WTC11 (cell line): Measurements from ENCODE around the gene F2. TPM values are rescaled to one million over a fixed set of nuclear protein-coding genes. Genes with fewer than 3 reads are reported as not detected.

Source experiments
- ATAC-seq: fragments of 200-7000 bp; cut with Tn5 transposase; 2 replicates; pipeline ENCODE4 v1.10.0; 2021; ENCODE audit warnings: mild to moderate bottlenecking, moderate library complexity
- CTCF ChIA-PET: fragments of 300-600 bp; sonication (Branson Sonifier 250); formaldehyde crosslinking; loops from one replicate; lab custom pipeline; 2021; ENCODE audit warnings: antibody characterized with exemption; lab: Charles Lee
- POLR2A ChIA-PET: fragments of 350-600 bp; sonication (Branson Sonifier 250); formaldehyde crosslinking; loops from one replicate; lab custom pipeline; 2021; ENCODE audit warnings: antibody characterized with exemption; lab: Charles Lee
- DNase-seq: peaks from one replicate; pipeline ENCODE4 v3.0.0; 2021; ENCODE audit warnings: low spot score
- H3K27ac Mint-ChIP-seq: 2 replicates; pipeline ENCODE4 v1.8.0; 2021; ENCODE audit warnings: mixed read lengths
- H3K27me3 Mint-ChIP-seq: 2 replicates; pipeline ENCODE4 v1.8.0; 2021; ENCODE audit warnings: low read depth, mild to moderate bottlenecking, moderate library complexity, mixed read lengths
- H3K36me3 Mint-ChIP-seq: 2 replicates; pipeline ENCODE4 v1.8.0; 2021; ENCODE audit warnings: mixed read lengths
- H3K4me1 Mint-ChIP-seq: 2 replicates; pipeline ENCODE4 v1.8.0; 2022; ENCODE audit warnings: mixed read lengths
- H3K4me3 Mint-ChIP-seq: 2 replicates; pipeline ENCODE4 v1.8.0; 2021; ENCODE audit warnings: mild to moderate bottlenecking, moderate library complexity, mixed read lengths
- H3K9me3 Mint-ChIP-seq: 2 replicates; pipeline ENCODE4 v1.8.0; 2021; ENCODE audit warnings: mixed read lengths
- ATF1 ChIP-seq: sonication (generic); formaldehyde crosslinking; IDR thresholded peaks from 2 replicates; pipeline ENCODE4 v1.8.1; 2023; ENCODE audit warnings: mild to moderate bottlenecking, moderate library complexity, missing genetic modification reagents
- CDX4 ChIP-seq: fragments of 250-450 bp; sonication (Bioruptor Pico); IDR thresholded peaks from 2 replicates; pipeline ENCODE4 v1.9.0; 2021; ENCODE audit warnings: moderate library complexity, mild to moderate bottlenecking, inconsistent platforms, borderline replicate concordance
- CREB1 ChIP-seq: sonication (generic); formaldehyde crosslinking; IDR thresholded peaks from 2 replicates; pipeline ENCODE4 v1.8.0; 2023; ENCODE audit warnings: mild to moderate bottlenecking, missing genetic modification reagents
- E2F4 ChIP-seq: sonication (generic); formaldehyde crosslinking; IDR thresholded peaks from 2 replicates; pipeline ENCODE4 v1.8.1; 2022; ENCODE audit warnings: low read depth, mild to moderate bottlenecking, moderate library complexity, missing genetic modification reagents, borderline replicate concordance
- ELF4 ChIP-seq: sonication (generic); formaldehyde crosslinking; IDR thresholded peaks from 2 replicates; pipeline ENCODE4 v1.8.1; 2022; ENCODE audit warnings: low read depth, mild to moderate bottlenecking, moderate library complexity, missing genetic modification reagents
- ETV6 ChIP-seq: sonication (generic); formaldehyde crosslinking; IDR thresholded peaks from 2 replicates; pipeline ENCODE4 v1.8.1; 2022; ENCODE audit warnings: mild to moderate bottlenecking, missing genetic modification reagents
- FOXK1 ChIP-seq: sonication (generic); formaldehyde crosslinking; IDR thresholded peaks from 2 replicates; pipeline ENCODE4 v1.8.0; 2022; ENCODE audit warnings: mild to moderate bottlenecking, moderate library complexity, missing genetic modification reagents
- HMGA2 ChIP-seq: fragments of 250-450 bp; sonication (Bioruptor Pico); IDR thresholded peaks from 2 replicates; pipeline ENCODE4 v1.4.0; 2021; ENCODE audit warnings: mild to moderate bottlenecking, moderate library complexity
- IRF2 ChIP-seq: sonication (generic); formaldehyde crosslinking; IDR thresholded peaks from 2 replicates; pipeline ENCODE4 v1.8.0; 2022; ENCODE audit warnings: low read depth, missing genetic modification reagents, borderline replicate concordance
- NFATC4 ChIP-seq: fragments of 250-450 bp; sonication (Bioruptor Pico); IDR thresholded peaks from 2 replicates; pipeline ENCODE4 v1.9.0; 2021; ENCODE audit warnings: mild to moderate bottlenecking
- PRRX2 ChIP-seq: fragments of 250-450 bp; sonication (Bioruptor Pico); IDR thresholded peaks from 2 replicates; pipeline ENCODE4 v1.8.0; 2021; ENCODE audit warnings: mild to moderate bottlenecking
- RELA ChIP-seq: sonication (generic); formaldehyde crosslinking; IDR thresholded peaks from 2 replicates; pipeline ENCODE4 v1.8.1; 2022; ENCODE audit warnings: missing genetic modification reagents, mild to moderate bottlenecking, borderline replicate concordance
- SOX15 ChIP-seq: fragments of 250-450 bp; sonication (Bioruptor Pico); IDR thresholded peaks from 2 replicates; pipeline ENCODE4 v1.9.0; 2021; ENCODE audit warnings: mild to moderate bottlenecking
- TP53 ChIP-seq: sonication (generic); formaldehyde crosslinking; IDR thresholded peaks from 2 replicates; pipeline ENCODE4 v1.8.1; 2023; ENCODE audit warnings: mild to moderate bottlenecking, missing genetic modification reagents
- USF1 ChIP-seq: sonication (generic); formaldehyde crosslinking; IDR thresholded peaks from 2 replicates; pipeline ENCODE4 v1.8.0; 2022; ENCODE audit warnings: mild to moderate bottlenecking, missing genetic modification reagents
- ZBTB21 ChIP-seq: sonication (generic); formaldehyde crosslinking; IDR thresholded peaks from 2 replicates; pipeline ENCODE4 v1.8.1; 2023; ENCODE audit warnings: mild to moderate bottlenecking, missing genetic modification reagents, borderline replicate concordance
- ZNF232 ChIP-seq: sonication (generic); formaldehyde crosslinking; IDR thresholded peaks from 2 replicates; pipeline ENCODE4 v1.8.0; 2022; ENCODE audit warnings: mild to moderate bottlenecking, missing genetic modification reagents
- ZNF396 ChIP-seq: fragments of 250-450 bp; sonication (Bioruptor Pico); IDR thresholded peaks from 2 replicates; pipeline ENCODE4 v1.8.0; 2021; ENCODE audit warnings: mild to moderate bottlenecking, moderate library complexity, borderline replicate concordance
- ZNF512 ChIP-seq: sonication (generic); formaldehyde crosslinking; IDR thresholded peaks from 2 replicates; pipeline ENCODE4 v1.8.1; 2022; ENCODE audit warnings: missing genetic modification reagents, borderline replicate concordance
- total RNA-seq: library from RNA; stranded (reverse); gene quantifications from 3 replicates; pipeline ENCODE4 v1.2.3, GENCODE V29; 2021
- TF ChIP-seq, protein P1 (sequence below): sonication (generic); formaldehyde crosslinking; IDR thresholded peaks from 2 replicates; pipeline ENCODE4 v1.8.0; 2022; ENCODE audit warnings: mild to moderate bottlenecking, missing genetic modification reagents
- TF ChIP-seq, protein P2 (sequence below): sonication (generic); formaldehyde crosslinking; IDR thresholded peaks from 2 replicates; pipeline ENCODE4 v1.8.1; 2023; ENCODE audit warnings: mild to moderate bottlenecking, missing genetic modification reagents
- TF ChIP-seq, protein P3 (sequence below): fragments of 250-450 bp; sonication (Bioruptor Pico); IDR thresholded peaks from 2 replicates; pipeline ENCODE4 v1.9.0; 2021; ENCODE audit warnings: mild to moderate bottlenecking
- TF ChIP-seq, protein P4 (sequence below): sonication (generic); formaldehyde crosslinking; IDR thresholded peaks from 2 replicates; pipeline ENCODE4 v1.8.0; 2023; ENCODE audit warnings: mild to moderate bottlenecking, missing genetic modification reagents
- TF ChIP-seq, protein P5 (sequence below): fragments of 200-600 bp; IDR thresholded peaks from 2 replicates; pipeline ENCODE4 v1.8.0; 2022; ENCODE audit warnings: antibody characterized with exemption

Gene F2
- total RNA-seq, 1 experiment from 2014 or later: 0.50 TPM

DNA sequence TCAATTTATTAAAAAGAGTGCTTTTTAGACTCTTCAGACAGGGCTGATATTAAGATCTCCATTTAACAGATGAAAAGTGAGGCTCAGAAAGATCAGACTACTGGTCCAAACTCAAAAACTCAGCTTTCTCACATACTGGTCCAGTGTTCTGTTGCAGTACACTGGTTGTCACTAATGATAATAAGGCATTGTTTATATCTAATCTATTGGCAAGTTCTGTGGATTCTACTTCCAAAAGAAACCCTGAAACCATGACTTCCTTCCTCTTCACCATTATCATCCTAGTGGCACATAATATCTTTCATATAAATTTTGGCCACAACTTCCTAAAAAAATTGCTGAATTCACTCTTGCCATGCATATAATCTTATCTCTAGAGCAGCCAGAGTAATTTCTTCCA lies 36.9 kb downstream of the F2 start:
- no peaks in the 10 kb centered on the region for H3K4me1 Mint-ChIP-seq
- H3K9me3 Mint-ChIP-seq: no peaks in the 10 kb centered on the region
- no peaks in the 10 kb centered on the region for H3K27me3 Mint-ChIP-seq
- no peak for TF ChIP-seq ATF1 (CRISPR knock-in tag)
- TF ChIP-seq CREB1 (CRISPR knock-in tag): no peak
- no peak for TF ChIP-seq TP53 (CRISPR knock-in tag)
- no peak for TF ChIP-seq PRRX2 (CRISPR knock-in tag)
- TF ChIP-seq, protein P1, sequence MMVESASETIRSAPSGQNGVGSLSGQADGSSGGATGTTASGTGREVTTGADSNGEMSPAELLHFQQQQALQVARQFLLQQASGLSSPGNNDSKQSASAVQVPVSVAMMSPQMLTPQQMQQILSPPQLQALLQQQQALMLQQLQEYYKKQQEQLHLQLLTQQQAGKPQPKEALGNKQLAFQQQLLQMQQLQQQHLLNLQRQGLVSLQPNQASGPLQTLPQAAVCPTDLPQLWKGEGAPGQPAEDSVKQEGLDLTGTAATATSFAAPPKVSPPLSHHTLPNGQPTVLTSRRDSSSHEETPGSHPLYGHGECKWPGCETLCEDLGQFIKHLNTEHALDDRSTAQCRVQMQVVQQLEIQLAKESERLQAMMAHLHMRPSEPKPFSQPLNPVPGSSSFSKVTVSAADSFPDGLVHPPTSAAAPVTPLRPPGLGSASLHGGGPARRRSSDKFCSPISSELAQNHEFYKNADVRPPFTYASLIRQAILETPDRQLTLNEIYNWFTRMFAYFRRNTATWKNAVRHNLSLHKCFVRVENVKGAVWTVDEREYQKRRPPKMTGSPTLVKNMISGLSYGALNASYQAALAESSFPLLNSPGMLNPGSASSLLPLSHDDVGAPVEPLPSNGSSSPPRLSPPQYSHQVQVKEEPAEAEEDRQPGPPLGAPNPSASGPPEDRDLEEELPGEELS (CRISPR knock-in tag): no peak
- TF ChIP-seq USF1: no peak
- TF ChIP-seq SOX15 (CRISPR knock-in tag): no peak
- TF ChIP-seq RELA (CRISPR knock-in tag): no peak
- TF ChIP-seq, protein P2, sequence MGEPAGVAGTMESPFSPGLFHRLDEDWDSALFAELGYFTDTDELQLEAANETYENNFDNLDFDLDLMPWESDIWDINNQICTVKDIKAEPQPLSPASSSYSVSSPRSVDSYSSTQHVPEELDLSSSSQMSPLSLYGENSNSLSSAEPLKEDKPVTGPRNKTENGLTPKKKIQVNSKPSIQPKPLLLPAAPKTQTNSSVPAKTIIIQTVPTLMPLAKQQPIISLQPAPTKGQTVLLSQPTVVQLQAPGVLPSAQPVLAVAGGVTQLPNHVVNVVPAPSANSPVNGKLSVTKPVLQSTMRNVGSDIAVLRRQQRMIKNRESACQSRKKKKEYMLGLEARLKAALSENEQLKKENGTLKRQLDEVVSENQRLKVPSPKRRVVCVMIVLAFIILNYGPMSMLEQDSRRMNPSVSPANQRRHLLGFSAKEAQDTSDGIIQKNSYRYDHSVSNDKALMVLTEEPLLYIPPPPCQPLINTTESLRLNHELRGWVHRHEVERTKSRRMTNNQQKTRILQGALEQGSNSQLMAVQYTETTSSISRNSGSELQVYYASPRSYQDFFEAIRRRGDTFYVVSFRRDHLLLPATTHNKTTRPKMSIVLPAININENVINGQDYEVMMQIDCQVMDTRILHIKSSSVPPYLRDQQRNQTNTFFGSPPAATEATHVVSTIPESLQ (CRISPR knock-in tag): no peak
- no peak for TF ChIP-seq ZNF232
- no peak for TF ChIP-seq ETV6 (CRISPR knock-in tag)
- no peak overlapping the region for H3K27ac Mint-ChIP-seq
- peaks cover 76% of the 10 kb centered on the region for H3K36me3 Mint-ChIP-seq
- ChIA-PET CTCF (no interaction called here), POLR2A (no interaction called here)
- no peak overlapping the region for H3K4me3 Mint-ChIP-seq
- no peak for DNase-seq
- no peak for ATAC-seq

DNA sequence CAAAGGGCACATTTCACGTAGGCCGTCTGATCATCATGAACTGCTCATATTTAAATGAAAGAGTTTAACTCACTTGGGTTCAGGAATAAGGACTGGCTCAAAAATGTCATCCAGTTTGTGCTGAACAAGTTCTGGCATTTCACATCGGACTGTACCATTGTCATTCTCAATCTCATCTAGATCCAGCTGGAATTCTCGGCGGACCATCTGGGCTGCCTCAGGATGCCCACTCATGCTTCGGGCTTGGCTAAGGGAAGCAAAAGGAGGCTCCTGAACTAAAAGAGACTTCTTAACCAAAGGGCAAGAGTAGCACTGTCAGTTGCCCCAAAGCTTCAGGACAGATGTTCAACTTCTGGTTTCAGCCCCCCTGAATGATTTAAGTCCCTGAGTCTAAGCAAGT lies 40.2 kb downstream of the F2 start:
- Mint-ChIP-seq H3K36me3 (peaks cover 85% of the 10 kb centered on the region), H3K27me3 (no peaks in the 10 kb centered on the region), H3K9me3 (no peaks in the 10 kb centered on the region), H3K27ac (no peak overlapping the region), H3K4me3 (no peak overlapping the region), H3K4me1 (no peaks in the 10 kb centered on the region)
- CTCF ChIA-PET: no interaction called here
- POLR2A ChIA-PET: no interaction called here
- DNase-seq (no peak), ATAC-seq (no peak)
- TF ChIP-seq, protein P3, sequence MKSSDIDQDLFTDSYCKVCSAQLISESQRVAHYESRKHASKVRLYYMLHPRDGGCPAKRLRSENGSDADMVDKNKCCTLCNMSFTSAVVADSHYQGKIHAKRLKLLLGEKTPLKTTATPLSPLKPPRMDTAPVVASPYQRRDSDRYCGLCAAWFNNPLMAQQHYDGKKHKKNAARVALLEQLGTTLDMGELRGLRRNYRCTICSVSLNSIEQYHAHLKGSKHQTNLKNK (CRISPR knock-in tag): no peak
- TF ChIP-seq IRF2 (CRISPR knock-in tag) (no peak), ZNF512 (CRISPR knock-in tag) (no peak), E2F4 (CRISPR knock-in tag) (no peak), HMGA2 (CRISPR knock-in tag) (no peak), FOXK1 (no peak), CDX4 (CRISPR knock-in tag) (no peak), ZNF396 (CRISPR knock-in tag) (no peak), ZBTB21 (CRISPR knock-in tag) (no peak), NFATC4 (CRISPR knock-in tag) (no peak), ELF4 (no peak)
- TF ChIP-seq, protein P4, sequence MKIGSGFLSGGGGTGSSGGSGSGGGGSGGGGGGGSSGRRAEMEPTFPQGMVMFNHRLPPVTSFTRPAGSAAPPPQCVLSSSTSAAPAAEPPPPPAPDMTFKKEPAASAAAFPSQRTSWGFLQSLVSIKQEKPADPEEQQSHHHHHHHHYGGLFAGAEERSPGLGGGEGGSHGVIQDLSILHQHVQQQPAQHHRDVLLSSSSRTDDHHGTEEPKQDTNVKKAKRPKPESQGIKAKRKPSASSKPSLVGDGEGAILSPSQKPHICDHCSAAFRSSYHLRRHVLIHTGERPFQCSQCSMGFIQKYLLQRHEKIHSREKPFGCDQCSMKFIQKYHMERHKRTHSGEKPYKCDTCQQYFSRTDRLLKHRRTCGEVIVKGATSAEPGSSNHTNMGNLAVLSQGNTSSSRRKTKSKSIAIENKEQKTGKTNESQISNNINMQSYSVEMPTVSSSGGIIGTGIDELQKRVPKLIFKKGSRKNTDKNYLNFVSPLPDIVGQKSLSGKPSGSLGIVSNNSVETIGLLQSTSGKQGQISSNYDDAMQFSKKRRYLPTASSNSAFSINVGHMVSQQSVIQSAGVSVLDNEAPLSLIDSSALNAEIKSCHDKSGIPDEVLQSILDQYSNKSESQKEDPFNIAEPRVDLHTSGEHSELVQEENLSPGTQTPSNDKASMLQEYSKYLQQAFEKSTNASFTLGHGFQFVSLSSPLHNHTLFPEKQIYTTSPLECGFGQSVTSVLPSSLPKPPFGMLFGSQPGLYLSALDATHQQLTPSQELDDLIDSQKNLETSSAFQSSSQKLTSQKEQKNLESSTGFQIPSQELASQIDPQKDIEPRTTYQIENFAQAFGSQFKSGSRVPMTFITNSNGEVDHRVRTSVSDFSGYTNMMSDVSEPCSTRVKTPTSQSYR: no peak
- TF ChIP-seq, protein P5, sequence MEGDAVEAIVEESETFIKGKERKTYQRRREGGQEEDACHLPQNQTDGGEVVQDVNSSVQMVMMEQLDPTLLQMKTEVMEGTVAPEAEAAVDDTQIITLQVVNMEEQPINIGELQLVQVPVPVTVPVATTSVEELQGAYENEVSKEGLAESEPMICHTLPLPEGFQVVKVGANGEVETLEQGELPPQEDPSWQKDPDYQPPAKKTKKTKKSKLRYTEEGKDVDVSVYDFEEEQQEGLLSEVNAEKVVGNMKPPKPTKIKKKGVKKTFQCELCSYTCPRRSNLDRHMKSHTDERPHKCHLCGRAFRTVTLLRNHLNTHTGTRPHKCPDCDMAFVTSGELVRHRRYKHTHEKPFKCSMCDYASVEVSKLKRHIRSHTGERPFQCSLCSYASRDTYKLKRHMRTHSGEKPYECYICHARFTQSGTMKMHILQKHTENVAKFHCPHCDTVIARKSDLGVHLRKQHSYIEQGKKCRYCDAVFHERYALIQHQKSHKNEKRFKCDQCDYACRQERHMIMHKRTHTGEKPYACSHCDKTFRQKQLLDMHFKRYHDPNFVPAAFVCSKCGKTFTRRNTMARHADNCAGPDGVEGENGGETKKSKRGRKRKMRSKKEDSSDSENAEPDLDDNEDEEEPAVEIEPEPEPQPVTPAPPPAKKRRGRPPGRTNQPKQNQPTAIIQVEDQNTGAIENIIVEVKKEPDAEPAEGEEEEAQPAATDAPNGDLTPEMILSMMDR: no peak
